Activated CD4-positive, alpha-beta T cell treated with anti-CD3 and anti-CD28 coated beads, Interleukin-2, amount 10 ng/mL, durations not matched to agents 7 days and 5 days (primary cell): ENCODE results near the gene TXNDC11. TPM values are rescaled to one million over a fixed set of nuclear protein-coding genes. Genes with fewer than 3 reads are reported as not detected.

ENCODE experiments used
- CTCF ChIA-PET: fragments of 350-600 bp; sonication (Branson Sonifier 250); formaldehyde crosslinking; loops from one replicate; lab custom pipeline; 2021; ENCODE audit warnings: antibody characterized with exemption; lab: Charles Lee
- POLR2A ChIA-PET: fragments of 350-600 bp; sonication (Branson Sonifier 250); formaldehyde crosslinking; loops from one replicate; lab custom pipeline; 2021; ENCODE audit warnings: antibody characterized with exemption; lab: Charles Lee
- DNase-seq: peaks from one replicate; pipeline ENCODE4 v3.0.0-alpha.2; 2020
- H3K27ac Mint-ChIP-seq: one replicate; pipeline ENCODE4 v1.8.0; 2021; ENCODE audit warnings: mild to moderate bottlenecking, moderate library complexity, mixed read lengths
- H3K27me3 Mint-ChIP-seq: one replicate; pipeline ENCODE4 v1.8.0; 2021; ENCODE audit warnings: mixed read lengths
- H3K36me3 Mint-ChIP-seq: one replicate; pipeline ENCODE4 v1.8.0; 2021; ENCODE audit warnings: low read depth, mixed read lengths
- H3K4me1 Mint-ChIP-seq: one replicate; pipeline ENCODE4 v1.8.0; 2021; ENCODE audit warnings: mixed read lengths
- H3K4me3 Mint-ChIP-seq: one replicate; pipeline ENCODE4 v1.8.0; 2021; ENCODE audit warnings: mild to moderate bottlenecking, moderate library complexity, mixed read lengths
- H3K9me3 Mint-ChIP-seq: one replicate; pipeline ENCODE4 v1.8.0; 2021; ENCODE audit warnings: mixed read lengths
- total RNA-seq, 2 experiments: library from RNA; stranded (reverse); gene quantifications; one replicate each; pipeline ENCODE4 v1.2.3, GENCODE V29; 2021

Gene TXNDC11
- total RNA-seq, 2 experiments from 2014 or later: 38.5 to 42.7 TPM

DNA sequence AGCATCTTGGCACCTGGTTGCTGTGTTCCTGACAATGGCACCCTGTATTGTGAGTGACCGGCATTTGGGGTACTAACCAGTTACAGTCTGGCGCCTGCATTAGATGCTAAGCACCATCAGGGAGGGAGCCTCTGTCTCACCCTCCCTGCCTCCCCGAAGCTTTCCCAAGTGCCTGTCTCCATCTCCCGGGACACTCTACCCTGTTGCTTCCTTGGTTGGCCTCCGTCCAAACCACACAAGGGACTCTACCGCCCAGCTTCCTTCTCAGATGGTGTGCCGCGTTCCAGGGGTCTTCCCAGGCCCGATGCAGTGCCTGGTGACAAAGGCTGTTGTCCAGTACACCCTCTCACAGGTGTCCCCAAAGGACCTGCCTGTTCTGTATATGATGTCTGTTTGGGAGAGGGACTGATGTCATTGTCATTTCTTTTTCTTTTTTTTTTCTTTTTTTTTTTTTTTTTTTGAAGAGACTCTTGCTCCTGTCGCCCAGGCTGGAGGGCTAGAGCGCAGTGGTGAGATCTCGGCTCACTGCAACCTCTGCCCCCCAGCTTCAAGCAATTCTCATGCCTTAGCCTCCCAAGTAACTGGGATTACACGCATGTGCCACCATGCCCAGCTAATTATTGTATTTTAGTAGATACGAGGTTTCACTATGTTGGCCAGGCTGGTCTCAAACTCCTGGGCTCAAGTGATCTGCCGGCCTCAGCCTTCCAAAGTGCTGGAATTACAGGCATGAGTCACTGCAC lies 67.7 kb downstream of the TXNDC11 start:
- CTCF ChIA-PET: interaction anchor here (1.2 to 1.9 kb wide), 2 partner anchors 14 to 120 kb away, joined by 4 to 6 read pairs; no protein-coding TSS in a partner anchor
- POLR2A ChIA-PET: no interaction called here
- peaks cover 83% of the 10 kb centered on the region for H3K4me1 Mint-ChIP-seq
- DNase-seq: no peak
- H3K36me3 Mint-ChIP-seq: peaks cover 40% of the 10 kb centered on the region
- H3K9me3 Mint-ChIP-seq: no peaks in the 10 kb centered on the region
- peak overlapping the region; percentile 37 for H3K27ac Mint-ChIP-seq
- no peak overlapping the region for H3K4me3 Mint-ChIP-seq
- H3K27me3 Mint-ChIP-seq: no peaks in the 10 kb centered on the region

DNA sequence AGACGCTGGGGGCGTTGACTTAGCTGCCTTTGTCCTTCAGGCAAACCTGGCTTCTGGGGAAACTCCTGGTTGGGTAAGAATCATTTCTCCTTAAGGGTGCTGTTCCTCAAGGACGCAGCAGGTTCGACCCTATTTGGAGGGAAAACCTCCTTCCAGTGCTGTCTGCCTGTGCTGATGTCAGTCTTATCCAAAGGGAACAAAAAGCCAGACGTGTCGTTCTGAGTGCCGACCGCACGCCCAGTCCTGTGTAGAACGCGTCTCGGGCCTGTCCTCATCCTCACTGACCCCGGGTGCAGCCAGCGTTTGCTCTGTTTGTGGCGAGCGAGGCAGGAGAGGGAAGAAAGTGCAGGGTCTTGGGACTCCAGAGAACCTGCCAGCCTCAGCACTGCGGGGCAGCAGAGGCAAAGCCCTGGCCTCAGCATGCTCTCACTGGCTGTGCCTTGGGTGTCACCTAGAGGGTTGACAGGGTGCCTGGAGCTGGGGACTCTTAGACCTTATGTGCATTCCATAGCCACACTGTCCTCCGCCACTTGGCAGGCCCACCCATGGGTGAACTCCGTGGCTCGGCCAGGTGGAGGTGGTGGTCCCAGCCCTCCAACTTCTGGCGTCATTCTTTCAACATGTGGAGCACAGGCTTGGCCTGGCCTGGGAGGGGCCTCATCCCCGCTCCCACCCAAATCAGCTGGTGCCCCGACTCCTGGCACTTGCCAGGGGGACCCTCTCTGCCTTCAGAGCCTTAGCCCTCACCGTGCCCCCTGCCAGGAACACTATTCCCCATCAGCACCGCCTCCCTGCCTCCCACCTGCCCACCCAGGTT lies 68.4 kb downstream of the TXNDC11 start:
- no peak for DNase-seq
- no peaks in the 10 kb centered on the region for H3K9me3 Mint-ChIP-seq
- peaks cover 86% of the 10 kb centered on the region for H3K4me1 Mint-ChIP-seq
- H3K27me3 Mint-ChIP-seq: no peaks in the 10 kb centered on the region
- ChIA-PET POLR2A (no interaction called here), CTCF (interaction anchor here (1.2 to 1.9 kb wide), 2 partner anchors 15 to 142 kb away, joined by 4 to 6 read pairs; no protein-coding TSS in a partner anchor)
- no peak overlapping the region for H3K4me3 Mint-ChIP-seq
- peaks cover 33% of the 10 kb centered on the region for H3K36me3 Mint-ChIP-seq
- no peak overlapping the region for H3K27ac Mint-ChIP-seq

DNA sequence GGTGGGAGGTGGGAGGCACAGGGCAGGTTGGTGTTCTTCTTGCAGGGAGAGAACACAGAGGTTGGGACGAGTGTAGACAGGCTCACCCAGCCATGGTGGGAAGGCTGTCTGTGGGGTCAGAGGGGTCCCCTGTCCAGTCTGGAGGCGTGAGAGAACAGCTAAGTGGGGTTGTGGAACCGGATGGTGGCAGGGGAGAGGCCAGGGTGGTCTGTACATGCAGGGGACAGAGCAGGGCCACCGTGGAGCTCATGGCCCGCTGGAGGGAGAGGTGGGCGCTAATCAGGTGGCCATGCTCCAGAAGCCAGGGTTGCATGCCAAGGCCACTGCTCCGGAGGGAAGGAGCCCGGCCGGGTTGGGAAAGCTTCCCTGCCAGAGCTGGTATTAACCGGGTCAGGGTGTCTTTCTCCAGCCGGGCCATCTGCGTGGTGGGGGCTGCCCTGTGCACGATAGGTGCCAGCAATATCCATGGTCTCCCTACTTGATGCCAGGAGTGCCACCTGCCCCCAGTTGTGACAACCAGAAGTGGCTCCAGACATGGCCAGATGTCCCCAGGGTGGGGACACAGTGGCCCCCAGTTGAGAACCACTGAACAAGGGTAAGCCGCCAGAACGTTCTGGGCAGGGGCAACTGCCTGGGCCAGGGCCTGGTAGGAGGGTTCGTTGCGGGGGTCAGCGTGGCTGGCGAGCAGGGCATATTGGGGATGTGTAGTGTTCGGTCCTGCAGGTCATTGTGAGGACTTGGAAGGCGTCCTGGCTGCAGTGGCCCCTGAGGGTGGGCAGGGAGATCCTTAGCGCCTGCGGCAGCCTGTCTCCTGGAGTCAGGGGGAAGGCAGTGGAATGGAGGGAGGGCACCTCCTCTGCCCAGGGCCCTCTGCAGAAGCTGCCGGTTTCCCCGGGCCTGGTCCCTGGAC lies 69.3 kb downstream of the TXNDC11 start:
- peak overlapping the region; percentile 85 for H3K27ac Mint-ChIP-seq
- no peak overlapping the region for H3K4me3 Mint-ChIP-seq
- H3K4me1 Mint-ChIP-seq: peaks cover 79% of the 10 kb centered on the region
- H3K36me3 Mint-ChIP-seq: peaks cover 26% of the 10 kb centered on the region
- no peaks in the 10 kb centered on the region for H3K27me3 Mint-ChIP-seq
- CTCF ChIA-PET: interaction anchor here (1.2 to 1.9 kb wide), 2 partner anchors 16 to 141 kb away, joined by 4 to 6 read pairs; no protein-coding TSS in a partner anchor
- POLR2A ChIA-PET: no interaction called here
- no peak for DNase-seq
- H3K9me3 Mint-ChIP-seq: no peaks in the 10 kb centered on the region

DNA sequence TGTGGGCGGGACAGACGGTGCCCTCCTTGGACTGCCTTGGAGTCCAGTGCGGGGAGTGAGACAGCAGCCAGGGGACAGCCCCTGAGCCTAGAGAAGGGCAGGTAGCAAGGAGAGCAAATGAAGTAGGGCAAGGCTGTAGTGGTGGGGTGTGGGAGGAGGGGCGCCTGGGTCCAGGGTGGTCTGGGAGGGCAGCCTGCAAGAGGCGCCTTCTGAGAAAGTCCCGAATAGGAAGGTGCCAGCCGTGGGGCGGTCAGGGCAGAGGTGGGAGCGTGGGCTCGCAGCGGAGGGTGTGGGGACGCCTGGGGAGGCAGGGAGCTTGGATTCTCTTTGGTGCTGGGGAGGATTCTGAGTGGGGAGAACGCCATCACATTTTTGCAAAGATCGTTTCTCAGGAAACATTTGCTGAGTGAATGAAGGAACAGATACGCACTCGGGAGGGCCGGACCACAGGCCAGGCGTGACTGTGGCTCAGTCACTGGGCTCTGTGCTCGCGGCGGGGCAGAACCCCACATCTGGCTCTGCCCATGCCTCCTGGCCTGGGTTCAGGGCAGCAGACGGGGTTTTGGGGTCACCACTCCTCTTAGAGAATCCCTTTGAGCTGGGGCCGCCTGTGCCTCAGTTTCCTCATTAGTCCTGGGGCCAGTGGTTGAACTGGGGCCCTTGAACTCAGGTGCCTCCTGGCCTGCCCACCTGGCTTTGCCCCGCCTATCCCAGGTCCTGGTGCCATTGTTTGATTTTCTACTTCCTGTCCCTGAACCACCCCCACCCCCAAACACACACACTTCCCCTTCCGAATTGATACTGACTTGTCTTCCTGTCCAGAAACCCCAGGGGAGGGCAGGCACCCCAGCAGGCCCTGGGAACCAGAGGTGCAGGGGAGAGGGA lies 70.2 kb downstream of the TXNDC11 start:
- Mint-ChIP-seq H3K4me1 (peaks cover 75% of the 10 kb centered on the region), H3K27ac (peak overlapping the region; percentile 85), H3K9me3 (no peaks in the 10 kb centered on the region), H3K4me3 (peak overlapping the region; percentile 26), H3K36me3 (peaks cover 17% of the 10 kb centered on the region), H3K27me3 (no peaks in the 10 kb centered on the region)
- ChIA-PET CTCF (interaction anchor here (0.9 kb wide), 1 partner anchor 396 kb away, joined by 3 read pairs; no protein-coding TSS in a partner anchor), POLR2A (no interaction called here)
- DNase-seq: peak; percentile 61

DNA sequence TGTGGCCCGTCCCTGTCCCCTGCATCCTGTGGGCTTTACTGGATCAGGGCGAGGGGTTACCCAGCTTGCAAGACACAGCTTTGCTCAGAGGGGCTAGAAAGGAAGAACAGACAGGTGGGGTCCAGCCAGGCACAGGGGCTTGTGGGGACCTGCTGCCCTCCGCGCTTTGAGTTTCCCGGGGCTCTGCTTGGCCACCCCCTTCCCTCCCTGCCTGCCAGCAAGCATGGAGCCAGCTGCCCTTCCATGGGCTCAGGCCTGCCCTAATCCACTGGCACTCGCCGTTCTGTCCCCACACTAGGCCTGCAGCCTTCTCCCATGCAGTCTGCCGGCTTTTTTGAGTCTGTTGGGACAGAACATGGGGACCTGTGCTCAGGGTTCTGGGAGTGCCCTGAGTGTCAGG lies 71.0 kb downstream of the TXNDC11 start:
- H3K9me3 Mint-ChIP-seq: no peaks in the 10 kb centered on the region
- no peak for DNase-seq
- CTCF ChIA-PET: interaction anchor here (0.9 kb wide), 1 partner anchor 397 kb away, joined by 3 read pairs; no protein-coding TSS in a partner anchor
- peak overlapping the region; percentile 26 for H3K4me3 Mint-ChIP-seq
- H3K27me3 Mint-ChIP-seq: no peaks in the 10 kb centered on the region
- H3K4me1 Mint-ChIP-seq: peaks cover 71% of the 10 kb centered on the region
- H3K27ac Mint-ChIP-seq: peak overlapping the region; percentile 85
- H3K36me3 Mint-ChIP-seq: peaks cover 9% of the 10 kb centered on the region
- POLR2A ChIA-PET: no interaction called here

DNA sequence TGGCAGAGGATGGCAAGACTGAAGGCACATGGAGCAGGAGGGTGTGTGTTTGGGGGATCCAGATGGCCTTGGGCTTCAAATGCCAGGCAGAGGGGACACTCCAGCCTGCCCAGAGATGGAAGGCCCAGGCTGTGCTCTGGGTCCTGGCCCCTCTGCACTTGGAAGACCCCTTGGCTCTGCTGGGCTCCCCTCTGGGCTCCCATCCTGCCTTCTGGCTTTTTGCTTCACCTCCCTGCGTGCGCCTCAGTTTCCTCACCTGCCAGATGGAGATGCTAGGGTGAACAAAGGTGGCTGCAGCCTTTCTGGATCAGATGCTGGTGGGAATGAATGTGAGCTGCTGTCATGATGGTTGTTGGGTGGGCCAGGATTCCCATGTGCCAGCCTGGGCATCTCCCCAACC lies 71.4 kb downstream of the TXNDC11 start:
- H3K4me3 Mint-ChIP-seq: peak overlapping the region; percentile 10
- no peaks in the 10 kb centered on the region for H3K27me3 Mint-ChIP-seq
- peaks cover 71% of the 10 kb centered on the region for H3K4me1 Mint-ChIP-seq
- peaks cover 5% of the 10 kb centered on the region for H3K36me3 Mint-ChIP-seq
- H3K9me3 Mint-ChIP-seq: no peaks in the 10 kb centered on the region
- DNase-seq: no peak
- ChIA-PET CTCF (interaction anchor here (0.9 kb wide), 2 partner anchors 139 to 397 kb away, joined by 3 read pairs; no protein-coding TSS in a partner anchor), POLR2A (no interaction called here)
- H3K27ac Mint-ChIP-seq: peak overlapping the region; percentile 94

DNA sequence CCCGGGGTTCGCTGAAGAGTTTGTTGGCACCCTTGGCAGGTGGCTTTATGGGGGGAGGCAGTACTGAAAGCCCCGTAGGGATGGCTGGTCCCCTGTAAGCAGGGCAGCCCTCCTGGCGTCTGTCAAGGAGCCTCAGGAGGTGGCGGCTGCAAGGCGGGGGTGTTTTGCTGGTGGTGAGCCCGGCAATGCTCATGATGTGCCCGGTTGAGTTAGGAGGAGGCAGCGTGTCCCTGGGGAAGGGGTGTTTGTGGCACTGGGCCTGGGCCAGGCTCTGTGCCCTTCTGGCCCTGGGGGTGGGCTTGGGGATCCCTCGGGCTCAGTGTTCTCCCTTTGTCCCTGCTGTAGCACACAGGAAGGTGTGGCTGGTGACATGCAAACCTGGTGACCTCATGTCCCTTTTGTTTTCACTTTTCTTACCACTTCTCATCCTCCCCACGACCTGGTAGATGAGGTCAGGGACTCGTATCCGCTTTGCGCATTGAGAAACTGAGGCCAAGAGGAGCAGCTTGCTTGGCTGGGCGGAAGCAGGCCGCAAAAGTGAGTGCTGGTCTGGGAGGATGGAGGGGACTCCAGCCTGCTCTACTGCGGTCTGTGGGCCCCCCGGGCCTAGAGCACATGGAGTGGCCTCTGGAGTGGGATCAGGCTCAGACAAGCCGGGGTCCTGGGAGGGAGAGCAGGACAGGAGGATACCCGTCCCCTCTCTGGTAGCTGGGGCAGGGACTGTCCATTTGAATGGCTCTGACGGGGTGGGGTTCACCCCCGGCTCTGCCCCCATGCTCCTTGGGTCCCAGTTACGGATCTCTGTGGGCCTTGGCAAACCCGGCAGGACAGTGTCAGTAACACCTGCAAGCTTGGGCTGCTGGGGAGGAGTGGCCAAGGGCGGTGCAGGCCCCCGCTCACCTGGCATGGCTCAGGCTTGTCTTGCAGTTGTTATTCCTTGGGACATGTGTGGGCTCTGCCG lies 72.2 kb downstream of the TXNDC11 start:
- peaks cover 73% of the 10 kb centered on the region for H3K4me1 Mint-ChIP-seq
- H3K9me3 Mint-ChIP-seq: no peaks in the 10 kb centered on the region
- CTCF ChIA-PET: interaction anchor here (0.9 to 1.5 kb wide), 4 partner anchors 10 to 138 kb away, joined by 3 read pairs; no protein-coding TSS in a partner anchor
- POLR2A ChIA-PET: no interaction called here
- H3K27me3 Mint-ChIP-seq: no peaks in the 10 kb centered on the region
- peak overlapping the region; percentile 79 for H3K4me3 Mint-ChIP-seq
- peak; percentile 59 for DNase-seq
- H3K27ac Mint-ChIP-seq: peak overlapping the region; percentile 94
- H3K36me3 Mint-ChIP-seq: peaks cover 5% of the 10 kb centered on the region

DNA sequence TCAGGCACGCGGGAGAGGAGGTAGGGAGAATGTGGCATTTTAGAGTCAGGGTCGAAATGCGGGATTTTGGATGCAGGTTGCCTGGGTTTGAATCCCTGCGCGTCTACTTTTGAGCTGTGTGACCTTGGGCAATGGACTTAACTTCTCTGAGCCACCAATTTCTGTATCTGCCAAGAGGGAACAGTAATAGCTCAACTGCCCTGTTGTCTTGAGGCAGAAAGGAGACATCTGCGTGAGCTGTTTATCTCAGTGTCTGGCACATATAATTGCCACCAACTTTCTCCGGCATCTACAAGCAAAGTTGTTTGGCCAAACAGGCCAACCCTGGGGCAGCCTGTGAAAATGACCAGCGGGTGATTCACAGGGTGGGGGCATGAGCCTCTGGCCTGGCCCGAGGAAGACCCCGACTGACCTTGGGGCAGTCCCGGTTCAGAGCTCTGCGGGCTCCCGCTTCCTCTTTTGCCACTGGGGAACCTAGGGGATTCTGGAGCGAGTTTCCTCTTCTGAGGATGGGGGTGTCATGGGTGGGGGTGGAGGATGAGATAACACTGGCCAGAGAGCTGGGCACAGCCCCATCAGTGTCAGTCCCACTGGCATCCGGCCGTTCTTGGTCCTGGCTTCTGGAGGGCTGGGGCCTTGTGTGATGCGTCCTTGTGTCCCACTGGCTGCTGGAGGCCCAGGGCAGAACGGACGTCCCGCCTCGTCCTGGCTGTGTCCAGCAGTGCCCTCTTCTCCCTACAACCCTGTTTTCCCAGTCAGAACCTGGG lies 73.1 kb downstream of the TXNDC11 start:
- CTCF ChIA-PET: interaction anchor here (0.9 to 1.5 kb wide), 7 partner anchors 9 to 715 kb away, joined by 3 to 4 read pairs (median 3); partner anchors contain the start of gene ZC3H7A
- Mint-ChIP-seq H3K27me3 (no peaks in the 10 kb centered on the region), H3K9me3 (no peaks in the 10 kb centered on the region), H3K27ac (peak overlapping the region; percentile 94), H3K36me3 (peaks cover 4% of the 10 kb centered on the region), H3K4me3 (peak overlapping the region; percentile 79), H3K4me1 (peaks cover 76% of the 10 kb centered on the region)
- POLR2A ChIA-PET: no interaction called here
- DNase-seq: no peak

DNA sequence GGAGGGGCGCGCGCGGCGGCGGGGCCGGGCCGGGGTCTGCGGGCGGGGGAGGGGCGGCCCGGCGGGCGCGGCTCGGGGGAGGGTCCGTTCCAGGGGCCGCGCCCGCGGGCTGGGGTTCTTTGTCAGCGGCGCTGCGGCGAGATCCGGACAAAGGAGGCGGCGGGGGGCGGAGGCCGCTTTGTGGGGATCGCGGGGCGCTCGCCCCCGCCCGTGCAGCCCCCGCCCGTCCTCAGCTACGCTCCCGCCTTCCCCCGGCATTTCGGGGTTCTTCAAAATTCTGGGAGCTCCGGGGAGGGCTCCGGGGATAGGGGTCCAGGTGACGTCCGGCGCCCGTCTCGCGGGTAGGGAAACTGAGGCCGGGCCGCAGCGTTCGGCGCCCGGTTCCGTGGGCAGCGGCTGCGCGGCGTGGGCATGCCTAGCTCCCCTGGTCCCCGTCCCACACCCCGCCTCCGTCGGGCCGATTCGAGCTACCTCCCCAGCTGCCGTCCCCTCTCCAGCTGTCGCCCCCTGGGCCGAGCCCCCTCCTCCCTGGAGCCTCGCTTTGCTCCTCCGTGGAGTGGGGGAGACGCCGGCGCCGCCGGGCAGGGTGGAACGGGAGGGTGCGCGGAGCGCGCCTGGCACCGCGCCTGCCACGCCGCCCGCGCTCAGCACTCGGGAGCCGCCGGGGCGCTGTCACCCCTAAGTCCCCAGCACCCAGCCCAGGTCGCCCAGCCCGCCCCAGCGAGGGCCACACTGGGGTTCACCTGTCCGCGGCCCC lies 73.9 kb downstream of the TXNDC11 start:
- Mint-ChIP-seq H3K27me3 (no peaks in the 10 kb centered on the region), H3K27ac (peak overlapping the region; percentile 74), H3K4me1 (peaks cover 81% of the 10 kb centered on the region), H3K36me3 (peaks cover 4% of the 10 kb centered on the region), H3K4me3 (peak overlapping the region; percentile 79), H3K9me3 (no peaks in the 10 kb centered on the region)
- POLR2A ChIA-PET: no interaction called here
- CTCF ChIA-PET: interaction anchor here (1.0 to 1.6 kb wide), 6 partner anchors 10 to 714 kb away, joined by 3 to 4 read pairs (median 3); partner anchors contain the start of gene ZC3H7A
- no peak for DNase-seq
